A673 (cell line): ENCODE results near the gene SYT14.

Experiments used
- CTCF ChIP-seq: fragments of 300-800, 200-600 bp; sonication (generic); conservative IDR thresholded peaks from 2 replicates; pipeline ENCODE4 v1.5.1; 2017; ENCODE audit warnings: low read depth, mild to moderate bottlenecking, antibody characterized with exemption, low read length, moderate library complexity, mixed read lengths
- EZH2 ChIP-seq: fragments of 200-600 bp; sonication (generic); IDR thresholded peaks from 2 replicates; pipeline ENCODE4 v1.6.1; 2017; ENCODE audit warnings: borderline replicate concordance, low read depth, mild to moderate bottlenecking, mixed read lengths, antibody characterized with exemption, low read length; ENCODE audit not compliant: poor library complexity, severe bottlenecking

GRCh38 chr1:209912306-209912705, 25.7 kb upstream of the SYT14 start:
- TF ChIP-seq CTCF (no peak), EZH2 (no peak)
